ENCODE results near the gene BEND4. TPM values are rescaled to one million over a fixed set of nuclear protein-coding genes. Genes with fewer than 3 reads are reported as not detected.
"Not testable (repeated sequence)": the region's sequence is repeated elsewhere in the genome, so short reads cannot be mapped to it uniquely, and the experiment has no call there.

The BEND4 gene
- 1 to 10 TPM; 1.1 to 1.5 (median 1.2) TPM for polyA plus RNA-seq (ENCODE audit: insufficient read length in 4 of 4)

GRCh38 chr4:42152507-42153504 is at the start of gene BEND4:
TSS of gene BEND4 (minus strand) at chr4:42152655. CDS start at chr4:42152143, 512 bp downstream.
- DNase-seq (ENCODE audit: low read depth in 4 of 4, low spot score in 2 of 4): no peak

GRCh38 chr4:42197341-42197740 is 44.9 kb upstream of the BEND4 start:
- no peak for DNase-seq (ENCODE audit: low read depth in 4 of 4, low spot score in 2 of 4)

- DNase-seq (ENCODE audit: low read depth in 4 of 4, low spot score in 2 of 4): no peak
Observed at GRCh38 chr4:42172921-42173320, 20.5 kb upstream of the BEND4 start.

- DNase-seq (ENCODE audit: low read depth in 4 of 4, low spot score in 2 of 4): no peak
Observed at GRCh38 chr4:42172128-42172790, 19.8 kb upstream of the BEND4 start.

GRCh38 chr4:42167709-42168108 is 15.3 kb upstream of the BEND4 start:
- no peak for DNase-seq (ENCODE audit: low read depth in 4 of 4, low spot score in 2 of 4)

- not testable (repeated sequence) for DNase-seq (ENCODE audit: low read depth in 4 of 4, low spot score in 2 of 4)
Observed at GRCh38 chr4:42166186-42166585, 13.7 kb upstream of the BEND4 start.

GRCh38 chr4:42159271-42160001 is 7.0 kb upstream of the BEND4 start:
- no peak for DNase-seq (ENCODE audit: low read depth in 4 of 4, low spot score in 2 of 4)

- peak in 1 of 4 donors; percentile 32 for DNase-seq (ENCODE audit: low read depth in 4 of 4, low spot score in 2 of 4)
Observed at GRCh38 chr4:42151568-42152506, 618 bp downstream of the BEND4 start.

GRCh38 chr4:42150653-42151567 is 1.5 kb downstream of the BEND4 start:
- no peak for DNase-seq (ENCODE audit: low read depth in 4 of 4, low spot score in 2 of 4)

- no peak for DNase-seq (ENCODE audit: low read depth in 4 of 4, low spot score in 2 of 4)
Observed at GRCh38 chr4:42149004-42149403, 3.5 kb downstream of the BEND4 start.

- no peak for DNase-seq (ENCODE audit: low read depth in 4 of 4, low spot score in 2 of 4)
Observed at GRCh38 chr4:42148425-42148824, 4.0 kb downstream of the BEND4 start.

GRCh38 chr4:42144028-42144427 is 8.4 kb downstream of the BEND4 start:
- DNase-seq (ENCODE audit: low read depth in 4 of 4, low spot score in 2 of 4): no peak

- DNase-seq (ENCODE audit: low read depth in 4 of 4, low spot score in 2 of 4): no peak
Observed at GRCh38 chr4:42142591-42142990, 9.9 kb downstream of the BEND4 start.

GRCh38 chr4:42136371-42136770 is 16.1 kb downstream of the BEND4 start:
- DNase-seq (ENCODE audit: low read depth in 4 of 4, low spot score in 2 of 4): no peak

- DNase-seq (ENCODE audit: low read depth in 4 of 4, low spot score in 2 of 4): no peak
Observed at GRCh38 chr4:42133006-42133405, 19.4 kb downstream of the BEND4 start.

- no peak for DNase-seq (ENCODE audit: low read depth in 4 of 4, low spot score in 2 of 4)
Observed at GRCh38 chr4:42132099-42132498, 20.4 kb downstream of the BEND4 start.

- no peak for DNase-seq (ENCODE audit: low read depth in 4 of 4, low spot score in 2 of 4)
Observed at GRCh38 chr4:42123071-42123644, 29.3 kb downstream of the BEND4 start.

- DNase-seq (ENCODE audit: low read depth in 4 of 4, low spot score in 2 of 4): no peak
Observed at GRCh38 chr4:42122237-42122636, 30.2 kb downstream of the BEND4 start.
